HG03442 (cell line): ENCODE results near the gene LGALS9C.
"Not testable (repeated sequence)": the region's sequence is repeated elsewhere in the genome, so short reads cannot be mapped to it uniquely, and the experiment has no call there.

Experiments used
- ATAC-seq: cut with Tn5 transposase; IDR thresholded peaks from one replicate; pipeline ENCODE4 v1.9.1; 2021; ENCODE audit warnings: mild to moderate bottlenecking, moderate library complexity; ENCODE audit not compliant: unreplicated experiment

Gene LGALS9C

DNA sequence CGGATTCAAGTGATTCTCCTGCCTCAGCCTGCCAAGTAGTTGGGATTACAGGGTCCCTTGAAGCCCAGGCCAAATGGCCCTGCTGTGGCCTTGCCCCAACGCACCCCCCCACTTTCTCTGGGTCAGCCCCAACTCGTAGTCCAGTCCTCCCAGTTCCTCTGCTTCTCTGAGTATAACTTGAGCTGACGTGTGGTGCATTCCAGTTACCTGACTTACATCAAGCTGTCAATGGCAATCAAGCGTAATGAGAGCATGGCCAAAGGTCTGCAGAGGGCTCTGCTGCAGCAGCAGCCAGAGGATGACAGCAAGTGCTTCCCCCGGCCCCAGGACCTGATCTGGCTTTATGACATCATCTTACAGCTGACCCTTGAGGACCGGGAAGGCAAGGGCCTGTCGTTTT lies 50.8 kb downstream of the LGALS9C start:
- ATAC-seq, result not testable (repeated sequence)

DNA sequence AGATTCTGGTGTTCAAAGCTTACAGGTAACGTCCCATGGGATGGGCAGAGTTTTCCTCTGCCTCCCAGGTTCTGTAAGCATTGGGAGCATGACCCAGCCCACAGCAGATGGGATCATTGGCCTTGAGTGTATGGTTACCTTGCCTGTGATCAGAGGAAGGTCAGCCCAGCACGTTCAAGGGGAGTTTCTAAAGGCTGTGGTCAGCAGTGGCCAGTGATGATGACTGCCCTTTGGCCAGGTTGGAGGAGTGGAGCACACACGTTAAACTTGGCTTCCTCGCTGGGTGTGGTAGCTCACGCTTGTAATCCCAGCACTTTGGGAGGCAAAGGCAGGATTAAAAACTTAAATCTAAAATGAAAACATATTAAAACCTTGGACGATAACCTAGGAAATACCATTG lies 51.8 kb downstream of the LGALS9C start:
- ATAC-seq, result not testable (repeated sequence)

DNA sequence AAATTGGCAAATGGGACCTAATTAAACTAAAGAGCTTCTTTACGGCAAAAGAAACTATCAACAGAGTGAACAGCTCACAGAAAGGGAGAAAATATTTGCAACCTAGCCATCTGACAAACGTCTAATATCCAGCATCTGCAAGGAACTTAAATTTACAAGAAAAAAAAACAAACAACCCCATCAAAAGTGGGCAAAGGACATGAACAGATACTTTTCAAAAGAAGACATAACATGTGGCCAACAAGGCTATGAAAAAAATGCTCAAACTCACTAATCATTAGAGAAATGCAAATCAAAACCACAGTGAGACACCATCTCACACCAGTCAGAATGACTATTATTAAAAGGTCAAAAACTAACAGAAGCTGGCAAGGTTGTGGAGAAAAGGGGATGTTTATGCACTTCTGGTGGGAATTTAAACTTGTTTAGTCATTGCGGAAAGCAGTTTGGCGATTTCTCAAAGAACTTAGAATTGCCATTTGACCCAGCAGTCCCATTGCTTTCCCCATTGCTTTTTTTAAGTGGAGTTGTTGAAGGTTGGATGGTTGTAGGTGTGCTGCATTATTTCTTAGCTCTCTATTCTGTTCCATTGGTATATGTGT lies 52.4 kb downstream of the LGALS9C start:
- not testable (repeated sequence) for ATAC-seq

DNA sequence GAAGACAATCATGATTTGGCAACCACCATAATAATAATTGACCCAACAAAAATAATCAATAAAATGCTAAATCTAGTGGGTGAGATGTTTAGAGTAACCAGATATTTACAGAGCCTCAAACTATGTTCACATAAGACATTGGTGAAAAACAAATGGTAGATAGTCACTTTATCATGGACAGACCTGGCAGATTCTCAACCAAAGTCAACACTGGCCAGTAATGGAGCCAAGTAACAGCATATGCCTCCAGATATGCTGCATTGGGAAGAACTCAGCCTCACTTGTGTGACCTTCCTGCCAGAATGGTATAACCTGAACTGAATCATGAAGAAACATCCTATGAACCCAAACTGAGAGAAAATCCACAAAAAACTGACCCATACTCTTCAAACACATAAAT lies 53.8 kb downstream of the LGALS9C start:
- ATAC-seq, result not testable (repeated sequence)

DNA sequence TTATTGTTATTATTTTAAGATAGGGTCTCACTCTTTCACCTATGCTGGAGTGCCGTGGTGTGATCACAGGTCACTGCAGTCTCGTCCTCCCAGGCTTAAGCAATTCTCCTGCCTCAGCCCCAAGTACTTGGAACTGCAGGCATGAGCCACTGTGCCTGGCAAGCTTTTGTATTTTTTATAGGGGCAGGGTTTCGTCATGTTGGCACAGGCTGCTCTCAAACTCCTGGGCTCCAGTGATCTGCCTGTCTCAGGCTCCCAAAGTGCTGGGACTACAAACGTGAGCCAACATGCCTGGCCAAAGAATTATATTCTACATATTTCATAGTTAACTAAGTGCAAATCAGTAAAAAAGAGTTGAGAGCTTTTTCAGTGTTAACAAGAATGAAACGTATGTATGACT lies 65.6 kb downstream of the LGALS9C start:
- ATAC-seq, result not testable (repeated sequence)

GRCh38 chr17:18542907-18543306 lies 66.3 kb downstream of the LGALS9C start:
- ATAC-seq, result not testable (repeated sequence)
